Measurements from ENCODE around the gene TJP2.

GRCh38 chr9:69190863-69191181 is 16.7 kb downstream of the TJP2 start:
- TF ChIP-seq CTCF (IDR thresholded peaks at IDR 0.05; ENCODE audit: extremely low read depth in 1 of 2, insufficient read depth in 1 of 2, low read depth in 1 of 2, low read length in 2 of 2) (no peak), MAX (IDR thresholded peaks at IDR 0.05; ENCODE audit: insufficient read depth, insufficient read length) (no peak), POLR2AphosphoS5 (IDR thresholded peaks at IDR 0.05; ENCODE audit: insufficient read depth, low read depth, low read length) (no peak)

Data from endothelial cell of umbilical vein (primary cell).